Ammon's horn (tissue), 1 donor: ENCODE measurements around the gene MPHOSPH9.

Experiments used
- DNase-seq: peaks from one replicate; pipeline ENCODE4 v3.0.0-alpha.2; 2016; ENCODE audit warnings: low spot score

Gene MPHOSPH9

GRCh38 chr12:123127182-123127495, 105.8 kb downstream of the MPHOSPH9 start:
- DNase-seq = no peak

GRCh38 chr12:123126294-123127181, 106.4 kb downstream of the MPHOSPH9 start:
- DNase-seq = no peak

DNA sequence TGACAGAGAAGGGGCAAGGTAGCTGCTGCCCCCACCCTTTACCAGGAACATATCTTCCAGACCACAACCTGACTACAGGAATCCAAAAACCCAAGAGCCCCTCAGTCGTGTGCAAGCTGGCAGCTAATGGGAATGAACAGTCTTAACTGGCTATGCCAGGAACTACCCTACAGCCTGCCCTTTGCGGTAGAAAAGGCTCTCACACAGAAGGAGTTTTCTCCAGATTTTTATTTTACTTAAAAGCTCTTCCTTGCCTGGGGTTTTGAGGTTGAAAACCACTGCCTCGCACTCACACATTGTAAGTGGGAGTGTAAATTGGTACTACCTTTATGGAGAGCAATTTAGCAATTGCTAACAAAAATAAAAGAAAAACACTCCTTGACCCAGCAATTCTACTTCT, 110.3 kb downstream of the MPHOSPH9 start:
- DNase-seq = no peak

DNA sequence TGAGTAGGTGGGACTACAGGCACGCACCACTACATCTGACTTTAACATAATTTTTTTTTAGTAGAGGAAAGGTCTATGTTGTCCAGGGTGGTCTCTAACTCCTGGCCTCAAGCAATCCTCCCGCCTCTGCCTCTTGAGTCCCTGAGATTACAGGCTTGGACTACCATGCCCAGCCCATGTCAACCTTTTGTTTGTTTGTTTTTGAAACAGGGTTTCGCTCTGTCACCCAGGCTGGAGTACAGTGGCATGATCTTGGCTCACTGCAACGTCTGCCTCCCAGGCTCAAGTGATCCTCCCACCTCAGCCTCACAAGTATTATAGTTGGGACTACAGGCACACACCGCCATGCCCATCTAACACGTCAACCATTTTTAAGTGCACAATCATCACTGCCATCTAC, 111.3 kb downstream of the MPHOSPH9 start:
- DNase-seq = no peak

GRCh38 chr12:123120452-123121166, 112.3 kb downstream of the MPHOSPH9 start:
- DNase-seq = no peak

GRCh38 chr12:123119808-123120207, 113.1 kb downstream of the MPHOSPH9 start:
- DNase-seq = no peak

GRCh38 chr12:123118497-123118896, 114.4 kb downstream of the MPHOSPH9 start:
- DNase-seq = no peak

- DNase-seq = peak; percentile 88
Measured at GRCh38 chr12:123115409-123116121, 117.4 kb downstream of the MPHOSPH9 start.

DNA sequence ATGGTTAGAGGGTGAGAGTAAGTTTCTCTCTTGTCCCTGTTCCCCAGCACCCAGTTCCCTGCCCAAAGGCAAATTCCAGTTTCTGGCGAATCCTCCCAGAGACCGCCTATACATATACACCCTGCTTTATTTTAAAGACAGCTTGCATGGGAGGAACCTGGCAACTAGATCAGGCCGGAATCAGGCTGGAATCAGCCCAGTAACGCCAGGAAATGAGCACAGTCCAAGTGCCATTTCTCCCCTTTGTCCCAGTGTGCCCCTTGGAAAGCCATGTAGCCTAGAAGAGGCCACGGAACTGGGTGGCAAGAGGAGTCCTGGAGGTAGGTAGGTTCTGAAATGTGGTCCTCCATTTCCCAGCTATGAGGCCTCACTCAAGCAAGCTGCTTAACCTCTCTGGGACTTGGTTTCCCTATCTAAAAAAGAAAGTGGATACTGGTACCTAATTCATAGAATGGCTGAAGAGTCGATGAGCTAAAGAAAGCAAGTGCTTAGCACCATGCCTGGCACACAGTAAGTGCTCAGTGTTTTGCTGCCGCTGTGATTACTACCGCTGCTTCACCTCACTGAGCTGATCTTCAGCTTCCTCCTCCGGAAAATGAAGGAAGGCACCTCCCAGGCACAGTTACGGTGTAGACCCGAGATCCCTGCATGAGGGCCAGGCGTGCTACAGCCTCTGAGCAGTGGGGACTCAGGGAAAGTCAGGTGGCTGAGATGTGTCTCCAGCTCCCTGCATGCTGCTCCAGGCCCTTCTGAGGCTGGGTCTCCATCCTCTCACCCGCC, 118.4 kb downstream of the MPHOSPH9 start:
- no peak for DNase-seq

DNA sequence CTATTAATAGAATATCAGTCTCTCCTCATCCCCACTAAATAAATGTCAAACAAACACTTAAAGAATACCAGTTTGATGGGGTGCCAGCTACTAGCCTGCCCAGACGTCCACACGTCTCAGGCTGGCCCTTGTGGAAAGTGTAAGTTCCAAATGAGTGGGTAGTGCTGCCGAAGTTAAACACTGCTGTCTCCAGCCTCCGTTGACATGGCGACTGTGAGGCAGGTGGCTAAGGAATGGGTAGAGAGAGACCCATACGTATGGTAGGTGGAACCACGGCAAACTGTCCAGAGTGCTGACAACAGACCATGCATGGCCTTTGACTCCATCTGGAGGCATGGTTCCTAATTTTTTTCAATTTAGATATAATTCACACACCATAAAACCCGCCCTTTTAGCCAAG, 119.9 kb downstream of the MPHOSPH9 start:
- no peak for DNase-seq

GRCh38 chr12:123111498-123112165, 121.3 kb downstream of the MPHOSPH9 start:
- no peak for DNase-seq

GRCh38 chr12:123109319-123109772, 123.6 kb downstream of the MPHOSPH9 start:
- peak; percentile 73 for DNase-seq

DNA sequence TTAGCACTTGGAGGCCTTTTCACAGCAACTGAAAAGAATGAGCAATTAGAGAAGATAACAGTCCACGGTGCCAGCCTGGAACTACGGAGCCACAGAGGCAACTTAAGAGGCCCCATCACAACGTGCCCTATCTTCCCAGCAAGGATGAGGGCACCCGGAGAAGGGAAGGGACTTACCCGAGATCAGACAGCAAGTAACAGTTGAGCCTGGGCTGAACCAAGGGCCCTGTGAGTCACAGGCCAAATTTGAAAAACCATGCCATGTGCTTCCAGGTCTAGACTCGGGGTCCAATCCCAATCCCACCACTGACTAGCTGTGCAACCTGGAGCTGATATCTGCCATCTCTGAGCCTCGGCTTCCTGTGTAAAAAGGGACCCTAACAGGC, 124.3 kb downstream of the MPHOSPH9 start:
- DNase-seq = no peak

- no peak for DNase-seq
Measured at GRCh38 chr12:123107926-123108681, 124.8 kb downstream of the MPHOSPH9 start.

GRCh38 chr12:123106640-123107359, 126.1 kb downstream of the MPHOSPH9 start:
- DNase-seq = no peak

- DNase-seq = no peak
Measured at GRCh38 chr12:123105211-123105826, 127.6 kb downstream of the MPHOSPH9 start.

GRCh38 chr12:123104809-123105208, 128.1 kb downstream of the MPHOSPH9 start:
- DNase-seq = no peak
